Measurements from ENCODE around the gene CASP6.

The CASP6 gene

GRCh38 chr4:109735566-109736365, 32.5 kb upstream of the CASP6 start:
- Histone ChIP-seq H3K9me3 (ENCODE audit: control insufficient read depth, insufficient read depth, low read length) (no peaks in the 10 kb centered on the region), H3K4me1 (ENCODE audit: control insufficient read depth, insufficient read depth, low read length) (no peaks in the 10 kb centered on the region), H3K4me3 (ENCODE audit: low read length) (no peak overlapping the region), H3K27me3 (ENCODE audit: control insufficient read depth, insufficient read depth, low read length) (no peaks in the 10 kb centered on the region), H3K36me3 (ENCODE audit: control insufficient read depth, insufficient read depth, low read length) (no peaks in the 10 kb centered on the region), H3K27ac (ENCODE audit: low read length) (no peak overlapping the region)
- no CpG with 5 or more reads among the region's 7 CpGs for WGBS (ENCODE audit: insufficient coverage, insufficient read length)
- no peak for DNase-seq (ENCODE audit: low read depth, low spot score)

GRCh38 chr4:109733728-109734127, 30.5 kb upstream of the CASP6 start:
- no peaks in the 10 kb centered on the region for H3K9me3 ChIP-seq (ENCODE audit: control insufficient read depth, insufficient read depth, low read length)
- H3K27ac ChIP-seq (ENCODE audit: low read length): no peak overlapping the region
- H3K4me3 ChIP-seq (ENCODE audit: low read length): no peak overlapping the region
- H3K36me3 ChIP-seq (ENCODE audit: control insufficient read depth, insufficient read depth, low read length): no peaks in the 10 kb centered on the region
- no peaks in the 10 kb centered on the region for H3K27me3 ChIP-seq (ENCODE audit: control insufficient read depth, insufficient read depth, low read length)
- no peaks in the 10 kb centered on the region for H3K4me1 ChIP-seq (ENCODE audit: control insufficient read depth, insufficient read depth, low read length)
- DNase-seq (ENCODE audit: low read depth, low spot score): no peak
- no CpG with 5 or more reads among the region's 5 CpGs for WGBS (ENCODE audit: insufficient coverage, insufficient read length)

GRCh38 chr4:109730619-109731545, 27.6 kb upstream of the CASP6 start:
- WGBS (ENCODE audit: insufficient coverage, insufficient read length): no CpG with 5 or more reads among the region's 21 CpGs
- Histone ChIP-seq H3K9me3 (ENCODE audit: control insufficient read depth, insufficient read depth, low read length) (no peaks in the 10 kb centered on the region), H3K27me3 (ENCODE audit: control insufficient read depth, insufficient read depth, low read length) (no peaks in the 10 kb centered on the region), H3K4me1 (ENCODE audit: control insufficient read depth, insufficient read depth, low read length) (no peaks in the 10 kb centered on the region), H3K4me3 (ENCODE audit: low read length) (peak overlapping the region; percentile 72; the same call in 1 of the 2 replicates), H3K27ac (ENCODE audit: low read length) (no peak overlapping the region), H3K36me3 (ENCODE audit: control insufficient read depth, insufficient read depth, low read length) (no peaks in the 10 kb centered on the region)
- no peak for DNase-seq (ENCODE audit: low read depth, low spot score)

DNA sequence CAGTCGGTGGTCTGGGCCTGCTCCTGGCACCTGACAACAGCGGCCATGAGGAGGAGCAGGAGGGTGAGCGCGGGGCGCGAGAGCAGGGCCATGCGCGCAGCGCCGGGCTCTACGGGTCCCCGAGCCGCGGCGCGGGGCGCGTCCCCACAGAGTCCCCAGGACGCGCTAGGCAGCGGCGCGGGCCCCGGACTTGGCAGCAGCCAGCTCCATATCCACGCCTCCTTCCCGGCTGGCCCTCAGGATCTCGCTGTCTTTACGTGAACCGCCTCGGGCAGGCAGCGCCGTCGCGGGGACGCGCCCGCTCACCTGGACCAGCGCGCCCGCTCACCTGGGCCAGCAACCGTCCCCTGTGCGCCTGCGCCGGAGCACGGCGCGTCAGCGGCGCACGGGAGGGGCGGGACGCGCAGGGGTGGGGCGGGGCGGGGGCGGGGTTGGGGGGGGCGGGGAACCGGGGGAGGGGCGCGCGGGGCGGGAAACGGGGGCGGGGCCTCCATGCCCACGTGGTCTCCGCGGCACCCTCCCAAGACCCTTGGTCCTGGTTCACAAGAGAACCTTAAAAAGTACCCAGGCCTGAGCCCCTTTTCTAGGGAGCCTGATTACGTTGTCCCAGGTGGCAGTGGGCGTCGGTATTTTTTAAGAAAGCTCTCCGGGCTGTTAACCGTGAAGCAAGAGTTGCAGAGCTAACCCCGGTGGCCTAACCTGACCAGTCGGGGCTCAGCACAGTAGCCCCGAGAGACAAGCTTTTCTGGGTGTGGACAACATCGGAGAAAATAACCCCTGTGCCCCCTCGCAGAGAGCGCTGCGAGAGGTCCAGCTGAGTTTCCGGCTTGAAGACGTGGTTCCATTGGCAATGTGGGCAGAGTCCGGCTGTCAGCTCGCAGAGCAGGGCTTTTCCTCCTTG, 26.7 kb upstream of the CASP6 start, which contains the start of gene PLA2G12A:
TSS of gene PLA2G12A (minus strand) at position 353 of the 901 bp plus-strand sequence. CDS start at position 92, 261 bp downstream.
- WGBS (ENCODE audit: insufficient coverage, insufficient read length): no CpG with 5 or more reads among the region's 83 CpGs
- Histone ChIP-seq H3K9me3 (ENCODE audit: control insufficient read depth, insufficient read depth, low read length) (no peaks in the 10 kb centered on the region), H3K27ac (ENCODE audit: low read length) (no peak within 1 kb of the TSS)

GRCh38 chr4:109729117-109729717, 26.0 kb upstream of the CASP6 start:
- no peaks in the 10 kb centered on the region for H3K27me3 ChIP-seq (ENCODE audit: control insufficient read depth, insufficient read depth, low read length)
- H3K4me1 ChIP-seq (ENCODE audit: control insufficient read depth, insufficient read depth, low read length): no peaks in the 10 kb centered on the region
- WGBS (ENCODE audit: insufficient coverage, insufficient read length): no CpG with 5 or more reads among the region's 25 CpGs
- peak overlapping the region; percentile 60 for H3K4me3 ChIP-seq (ENCODE audit: low read length)
- DNase-seq (ENCODE audit: low read depth, low spot score): no peak
- H3K27ac ChIP-seq (ENCODE audit: low read length): no peak overlapping the region
- H3K36me3 ChIP-seq (ENCODE audit: control insufficient read depth, insufficient read depth, low read length): no peaks in the 10 kb centered on the region
- no peaks in the 10 kb centered on the region for H3K9me3 ChIP-seq (ENCODE audit: control insufficient read depth, insufficient read depth, low read length)

More for the DNA sequence above, 26.7 kb upstream of the CASP6 start, which contains the start of gene PLA2G12A:
- Histone ChIP-seq H3K27me3 (ENCODE audit: control insufficient read depth, insufficient read depth, low read length) (no peaks in the 10 kb centered on the region), H3K4me3 (ENCODE audit: low read length) (peak within 1 kb of the TSS; percentile 72), H3K36me3 (ENCODE audit: control insufficient read depth, insufficient read depth, low read length) (no peaks in the 10 kb centered on the region), H3K4me1 (ENCODE audit: control insufficient read depth, insufficient read depth, low read length) (no peaks in the 10 kb centered on the region)
- DNase-seq (ENCODE audit: low read depth, low spot score): peak; percentile 66

GRCh38 chr4:109728385-109728784, 25.1 kb upstream of the CASP6 start:
- no CpG with 5 or more reads among the region's 6 CpGs for WGBS (ENCODE audit: insufficient coverage, insufficient read length)
- Histone ChIP-seq H3K27me3 (ENCODE audit: control insufficient read depth, insufficient read depth, low read length) (no peaks in the 10 kb centered on the region), H3K9me3 (ENCODE audit: control insufficient read depth, insufficient read depth, low read length) (no peaks in the 10 kb centered on the region), H3K27ac (ENCODE audit: low read length) (no peak overlapping the region), H3K4me3 (ENCODE audit: low read length) (peak overlapping the region; percentile 60; the same call in 1 of the 2 replicates), H3K36me3 (ENCODE audit: control insufficient read depth, insufficient read depth, low read length) (no peaks in the 10 kb centered on the region), H3K4me1 (ENCODE audit: control insufficient read depth, insufficient read depth, low read length) (no peaks in the 10 kb centered on the region)
- DNase-seq (ENCODE audit: low read depth, low spot score): no peak

DNA sequence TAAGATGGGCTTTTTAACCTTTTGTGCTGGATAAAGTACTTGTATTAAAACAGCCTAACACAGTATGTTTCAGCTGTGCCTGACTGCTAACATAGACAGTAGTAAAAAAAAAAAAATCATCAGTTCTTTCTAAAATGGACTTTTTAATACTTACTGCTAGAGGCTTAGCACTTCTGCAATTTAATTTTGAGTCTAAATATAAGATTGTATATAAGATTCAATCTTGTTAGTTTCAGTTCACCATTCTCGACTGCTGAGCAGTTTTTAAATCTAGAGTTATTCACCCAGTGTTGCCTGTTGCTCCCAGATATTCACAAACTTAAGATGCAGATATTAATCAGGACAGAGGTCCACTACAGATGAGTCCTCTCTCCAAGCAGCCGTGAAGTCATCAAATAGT, 19.9 kb upstream of the CASP6 start:
- no peak for DNase-seq (ENCODE audit: low read depth, low spot score)
- no peaks in the 10 kb centered on the region for H3K4me1 ChIP-seq (ENCODE audit: control insufficient read depth, insufficient read depth, low read length)
- no peak overlapping the region for H3K4me3 ChIP-seq (ENCODE audit: low read length)
- no peaks in the 10 kb centered on the region for H3K27me3 ChIP-seq (ENCODE audit: control insufficient read depth, insufficient read depth, low read length)
- no peaks in the 10 kb centered on the region for H3K9me3 ChIP-seq (ENCODE audit: control insufficient read depth, insufficient read depth, low read length)
- WGBS (ENCODE audit: insufficient coverage, insufficient read length): no CpG with 5 or more reads among the region's 2 CpGs
- no peaks in the 10 kb centered on the region for H3K36me3 ChIP-seq (ENCODE audit: control insufficient read depth, insufficient read depth, low read length)
- H3K27ac ChIP-seq (ENCODE audit: low read length): no peak overlapping the region

- no peaks in the 10 kb centered on the region for H3K9me3 ChIP-seq (ENCODE audit: control insufficient read depth, insufficient read depth, low read length)
- H3K27me3 ChIP-seq (ENCODE audit: control insufficient read depth, insufficient read depth, low read length): no peaks in the 10 kb centered on the region
- H3K4me3 ChIP-seq (ENCODE audit: low read length): no peak overlapping the region
- H3K27ac ChIP-seq (ENCODE audit: low read length): no peak overlapping the region
- H3K36me3 ChIP-seq (ENCODE audit: control insufficient read depth, insufficient read depth, low read length): no peaks in the 10 kb centered on the region; the same call in 1 of the 2 replicates
- DNase-seq (ENCODE audit: low read depth, low spot score): no peak
- no peaks in the 10 kb centered on the region for H3K4me1 ChIP-seq (ENCODE audit: control insufficient read depth, insufficient read depth, low read length)
These were observed 19.1 kb upstream of the CASP6 start for GRCh38 chr4:109722357-109722756.

DNA sequence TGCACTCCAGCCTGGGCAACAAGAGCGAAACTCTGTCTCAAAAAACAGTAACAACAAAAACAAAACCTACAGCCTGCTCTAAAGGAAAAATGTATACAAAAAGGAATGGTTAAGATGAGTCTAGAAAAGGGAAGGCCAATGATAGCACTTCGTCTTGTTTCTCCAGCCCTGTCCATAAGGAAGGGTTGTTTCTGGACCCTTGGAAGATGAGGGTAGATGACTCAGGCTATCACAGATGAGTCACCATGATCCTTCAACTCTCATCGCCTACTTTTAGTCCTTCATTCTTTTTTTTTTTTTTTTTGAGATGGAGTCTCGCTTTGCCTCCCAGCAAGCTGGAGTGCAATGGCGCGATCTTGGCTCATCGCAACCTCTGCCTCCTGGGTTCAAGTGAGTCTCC, 17.8 kb upstream of the CASP6 start:
- H3K27me3 ChIP-seq (ENCODE audit: control insufficient read depth, insufficient read depth, low read length): no peaks in the 10 kb centered on the region
- WGBS (ENCODE audit: insufficient coverage, insufficient read length): no CpG with 5 or more reads among the region's 7 CpGs

More for the DNA sequence above, 17.8 kb upstream of the CASP6 start:
- DNase-seq (ENCODE audit: low read depth, low spot score): no peak
- Histone ChIP-seq H3K36me3 (ENCODE audit: control insufficient read depth, insufficient read depth, low read length) (no peaks in the 10 kb centered on the region; the same call in 1 of the 2 replicates), H3K9me3 (ENCODE audit: control insufficient read depth, insufficient read depth, low read length) (no peaks in the 10 kb centered on the region), H3K27ac (ENCODE audit: low read length) (no peak overlapping the region), H3K4me1 (ENCODE audit: control insufficient read depth, insufficient read depth, low read length) (no peaks in the 10 kb centered on the region), H3K4me3 (ENCODE audit: low read length) (no peak overlapping the region)

All from iPS DF 6.9 (cell line).